Tibial nerve (tissue), 4 donors: ENCODE data around the gene IQSEC1.

Source experiments
- EP300 ChIP-seq, 2 donors: sonication (generic); formaldehyde crosslinking; IDR thresholded peaks; one replicate each; pipeline ENCODE4 v1.6.1; 2017; ENCODE audit warnings: antibody characterized with exemption in 2 of 2, mild to moderate bottlenecking in 1 of 2
- POLR2A ChIP-seq, 2 donors: fragments of 450-650 bp; IDR thresholded peaks; one replicate each; pipeline ENCODE4 v1.6.1; 2017; ENCODE audit warnings: antibody characterized with exemption in 2 of 2, mild to moderate bottlenecking in 2 of 2, moderate library complexity in 2 of 2
- TF ChIP-seq, protein P1 (sequence below), 5 experiments: fragments of 200-600 bp in 3 of 5; fragments of 450-650 bp in 2 of 5; sonication (generic) in 3 of 5; IDR thresholded peaks; one replicate each; pipeline ENCODE4 v1.5.1; 2016 to 2019; ENCODE audit warnings: antibody characterized with exemption in 5 of 5, mild to moderate bottlenecking in 3 of 5, moderate library complexity in 2 of 5

DNA sequence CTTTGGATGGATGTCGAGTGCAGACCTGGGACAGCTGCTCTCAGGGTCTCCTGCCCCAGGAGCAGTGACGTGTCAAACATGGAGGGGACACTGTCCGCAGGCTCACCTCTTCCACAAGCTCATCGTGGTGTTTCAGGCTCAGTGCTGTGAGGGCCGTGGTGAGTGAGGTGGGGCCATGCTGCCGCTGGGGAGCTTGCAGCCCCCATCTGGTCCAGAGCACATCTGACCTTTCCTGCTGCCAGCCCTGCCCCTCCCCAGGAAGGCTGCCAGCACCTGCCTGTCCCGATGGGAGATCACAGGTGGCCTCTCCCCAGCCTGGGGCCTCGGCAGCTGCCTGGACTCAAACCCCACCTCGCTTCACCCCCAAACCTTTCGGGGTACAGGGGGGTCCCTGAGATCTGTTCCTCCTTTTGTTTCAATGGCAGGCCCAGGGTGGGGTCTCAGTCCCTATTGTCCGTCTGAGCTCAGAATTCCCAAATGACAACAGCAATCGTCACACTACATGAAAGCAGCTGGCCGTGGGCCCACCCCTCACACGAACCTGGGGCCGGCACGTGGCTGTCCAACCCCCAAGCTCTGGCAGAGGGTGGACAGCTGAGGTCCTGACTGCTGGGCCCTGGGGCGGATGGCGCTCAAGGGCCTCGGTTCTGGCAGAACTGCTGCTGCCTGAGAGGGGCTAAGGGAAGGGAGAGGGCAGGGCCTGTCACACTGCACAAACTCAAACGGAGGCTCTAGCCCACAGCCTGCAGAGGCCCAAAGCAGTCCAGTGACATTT, 166.9 kb downstream of the IQSEC1 start:
- TF ChIP-seq EP300 (IDR thresholded peaks at IDR 0.05) (no peak), POLR2A (IDR thresholded peaks at IDR 0.05) (no peak)
- TF ChIP-seq, protein P1, sequence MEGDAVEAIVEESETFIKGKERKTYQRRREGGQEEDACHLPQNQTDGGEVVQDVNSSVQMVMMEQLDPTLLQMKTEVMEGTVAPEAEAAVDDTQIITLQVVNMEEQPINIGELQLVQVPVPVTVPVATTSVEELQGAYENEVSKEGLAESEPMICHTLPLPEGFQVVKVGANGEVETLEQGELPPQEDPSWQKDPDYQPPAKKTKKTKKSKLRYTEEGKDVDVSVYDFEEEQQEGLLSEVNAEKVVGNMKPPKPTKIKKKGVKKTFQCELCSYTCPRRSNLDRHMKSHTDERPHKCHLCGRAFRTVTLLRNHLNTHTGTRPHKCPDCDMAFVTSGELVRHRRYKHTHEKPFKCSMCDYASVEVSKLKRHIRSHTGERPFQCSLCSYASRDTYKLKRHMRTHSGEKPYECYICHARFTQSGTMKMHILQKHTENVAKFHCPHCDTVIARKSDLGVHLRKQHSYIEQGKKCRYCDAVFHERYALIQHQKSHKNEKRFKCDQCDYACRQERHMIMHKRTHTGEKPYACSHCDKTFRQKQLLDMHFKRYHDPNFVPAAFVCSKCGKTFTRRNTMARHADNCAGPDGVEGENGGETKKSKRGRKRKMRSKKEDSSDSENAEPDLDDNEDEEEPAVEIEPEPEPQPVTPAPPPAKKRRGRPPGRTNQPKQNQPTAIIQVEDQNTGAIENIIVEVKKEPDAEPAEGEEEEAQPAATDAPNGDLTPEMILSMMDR (IDR thresholded peaks at IDR 0.05) = no peak
